Effector CD4-positive, alpha-beta T cell (primary cell): ENCODE results near the gene SLC39A13.

ENCODE experiments used
- DNase-seq: peaks from one replicate; pipeline ENCODE4 v3.0.0-alpha.2; 2020

The SLC39A13 gene

DNA sequence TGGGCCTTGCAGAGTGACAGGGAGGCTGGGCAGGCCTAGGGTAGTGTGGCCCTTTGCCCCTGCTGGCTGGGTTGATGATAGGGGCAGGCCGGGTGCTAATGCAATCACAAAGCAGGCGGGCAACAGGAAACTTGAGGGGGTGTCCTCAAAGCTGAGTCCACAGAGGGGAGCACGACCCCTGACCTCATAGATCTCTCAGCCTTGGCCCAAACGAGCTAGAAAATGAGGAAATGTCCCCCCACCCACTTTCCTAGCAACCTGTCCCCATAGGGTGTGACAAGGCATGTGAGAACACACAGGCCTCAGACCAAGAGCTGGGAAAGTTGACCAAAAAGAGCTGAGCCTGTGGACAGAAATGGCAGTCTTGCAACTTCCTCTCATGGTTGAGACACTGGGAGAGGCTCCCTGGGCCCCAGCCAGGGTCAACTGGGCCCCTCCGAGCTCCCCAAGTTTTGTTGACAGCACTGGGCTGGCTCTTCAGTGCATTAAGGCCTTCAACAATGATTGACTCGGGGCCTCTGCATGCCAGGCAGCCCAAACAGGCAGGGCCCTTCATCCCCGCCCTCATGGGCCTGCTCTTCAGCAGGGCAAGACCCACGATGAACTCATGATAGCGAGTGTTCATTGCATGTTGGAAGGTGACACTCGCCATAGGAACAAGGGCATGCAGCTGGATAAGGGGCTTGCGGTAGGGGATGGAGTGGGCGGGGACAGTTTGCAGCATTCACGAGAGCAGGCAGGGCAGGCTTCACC lies 20.3 kb upstream of the SLC39A13 start:
- DNase-seq = no peak

DNA sequence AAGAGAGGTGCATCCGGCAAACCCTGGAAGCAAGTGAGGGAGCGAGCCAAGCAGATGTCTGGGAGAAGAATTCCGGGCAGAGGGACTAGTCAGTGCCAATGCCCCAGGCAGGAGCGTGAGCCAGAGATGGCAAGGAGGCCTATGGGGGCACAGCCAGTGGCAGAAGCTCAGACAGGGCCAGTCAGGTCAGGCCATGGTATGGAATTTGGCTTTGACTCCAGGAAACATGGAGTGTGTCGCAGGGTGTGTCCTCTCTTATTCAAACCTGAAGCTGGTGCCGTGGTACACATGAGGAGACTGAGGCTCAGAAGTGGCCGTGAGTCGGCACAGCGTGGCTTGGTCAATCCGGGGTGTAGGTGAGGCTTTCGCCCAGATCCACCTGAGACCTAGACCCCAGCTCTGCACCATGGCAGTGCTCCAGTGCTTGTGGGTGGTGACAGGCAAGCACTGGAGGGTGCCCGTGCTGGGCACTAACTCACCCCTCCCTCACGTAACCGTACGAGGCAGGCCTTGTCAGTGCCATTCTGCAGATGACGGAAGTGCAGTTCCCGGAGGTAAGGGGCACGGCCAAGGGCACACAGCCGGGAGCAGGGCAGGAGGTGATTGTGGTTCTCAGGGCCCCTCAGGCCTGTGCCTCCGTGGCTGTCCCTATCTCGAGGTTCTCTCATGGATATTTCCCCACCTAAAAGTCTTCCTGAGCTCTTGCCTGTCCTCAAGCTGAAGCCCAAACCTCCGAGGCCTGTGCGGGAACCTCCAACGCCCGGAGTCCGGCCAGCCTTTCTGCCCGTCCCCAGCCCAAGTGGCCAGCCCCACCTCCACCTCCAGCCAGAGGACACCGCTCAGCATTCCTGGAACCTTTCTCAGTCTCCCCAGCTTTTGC lies 19.5 kb upstream of the SLC39A13 start:
- DNase-seq = no peak

DNA sequence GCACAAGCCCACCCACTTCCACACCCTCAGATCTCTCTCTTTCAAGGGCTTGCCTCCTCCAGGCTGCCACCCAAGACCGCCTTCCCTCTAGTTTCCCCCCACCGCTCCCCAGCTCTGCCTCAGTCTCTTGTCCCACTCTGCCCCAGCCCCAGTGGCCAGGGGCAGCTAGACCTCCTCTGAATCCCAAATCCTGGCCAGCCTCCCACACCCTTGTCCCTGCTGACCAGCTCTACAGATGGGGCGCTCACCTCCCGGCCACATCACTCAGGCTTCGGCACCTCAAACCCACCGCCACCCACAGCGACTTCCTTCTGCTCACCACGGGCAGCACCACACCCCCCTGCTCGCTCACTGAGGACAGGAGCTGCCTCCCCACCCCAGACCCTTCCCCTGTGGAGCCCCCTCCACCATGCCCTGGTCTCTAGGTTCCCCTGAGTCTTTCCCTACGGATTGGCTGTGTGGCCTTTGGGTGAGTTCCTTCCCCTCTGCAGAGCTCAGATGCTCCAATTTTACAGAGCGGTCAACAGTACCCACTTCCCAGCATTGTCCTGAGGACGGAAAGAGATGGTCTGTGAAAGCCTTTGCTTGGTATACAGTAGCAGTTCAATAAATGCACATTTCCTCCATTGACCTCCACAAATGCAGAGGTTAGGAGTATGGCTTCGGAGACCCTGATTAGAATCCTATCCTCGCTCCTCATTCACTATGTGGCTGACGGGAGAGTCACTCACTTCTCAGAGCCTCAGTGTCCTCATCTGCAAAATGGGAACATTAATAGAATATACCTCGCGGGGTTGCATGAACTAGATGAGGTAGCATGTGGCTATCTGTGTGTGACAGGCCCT lies 18.6 kb upstream of the SLC39A13 start:
- DNase-seq = no peak

DNA sequence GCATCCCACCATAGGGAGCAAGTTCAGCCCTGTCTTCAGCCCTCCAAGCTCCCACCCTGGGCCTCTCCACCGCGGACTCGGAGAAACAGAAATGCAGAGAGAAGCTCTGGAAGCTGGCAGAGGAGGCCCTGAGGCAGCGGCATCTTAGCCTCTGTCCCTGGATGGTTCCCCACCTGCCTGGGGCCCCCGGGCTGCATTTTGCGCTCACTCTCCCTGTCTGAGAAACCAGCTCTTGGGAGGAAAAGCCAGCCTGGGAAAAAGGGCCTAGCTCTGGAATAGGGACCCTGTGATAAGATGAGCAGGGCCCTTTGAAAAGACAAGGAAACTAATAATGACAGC lies 18.0 kb upstream of the SLC39A13 start:
- DNase-seq = no peak

DNA sequence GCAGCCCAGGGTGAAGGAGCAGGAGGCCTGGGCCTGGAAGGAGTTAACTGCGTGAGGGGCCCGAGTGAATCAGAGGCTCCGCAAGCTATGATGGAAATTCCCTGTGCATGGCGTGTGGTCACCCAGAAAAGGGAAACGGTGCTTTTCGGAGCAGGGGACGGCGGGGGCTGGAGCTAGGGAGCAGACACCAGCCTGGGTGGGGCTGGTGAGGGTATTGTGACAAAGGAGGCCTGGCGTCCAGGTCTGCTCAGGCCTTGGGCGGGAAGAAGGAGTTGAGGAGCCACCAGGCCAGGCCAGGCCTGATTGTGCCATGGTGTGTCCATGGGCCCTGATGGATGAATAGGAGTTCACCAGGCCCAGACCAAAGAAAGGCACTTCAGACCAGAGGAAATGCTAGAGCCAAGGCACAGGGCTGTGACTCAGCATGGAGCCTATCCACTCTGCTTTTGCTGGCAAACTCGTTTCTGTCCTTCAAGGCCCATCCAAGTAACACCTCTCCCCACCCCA lies 17.3 kb upstream of the SLC39A13 start:
- DNase-seq = no peak

- DNase-seq = no peak
Observed at GRCh38 chr11:47391711-47392432, 16.5 kb upstream of the SLC39A13 start.

DNA sequence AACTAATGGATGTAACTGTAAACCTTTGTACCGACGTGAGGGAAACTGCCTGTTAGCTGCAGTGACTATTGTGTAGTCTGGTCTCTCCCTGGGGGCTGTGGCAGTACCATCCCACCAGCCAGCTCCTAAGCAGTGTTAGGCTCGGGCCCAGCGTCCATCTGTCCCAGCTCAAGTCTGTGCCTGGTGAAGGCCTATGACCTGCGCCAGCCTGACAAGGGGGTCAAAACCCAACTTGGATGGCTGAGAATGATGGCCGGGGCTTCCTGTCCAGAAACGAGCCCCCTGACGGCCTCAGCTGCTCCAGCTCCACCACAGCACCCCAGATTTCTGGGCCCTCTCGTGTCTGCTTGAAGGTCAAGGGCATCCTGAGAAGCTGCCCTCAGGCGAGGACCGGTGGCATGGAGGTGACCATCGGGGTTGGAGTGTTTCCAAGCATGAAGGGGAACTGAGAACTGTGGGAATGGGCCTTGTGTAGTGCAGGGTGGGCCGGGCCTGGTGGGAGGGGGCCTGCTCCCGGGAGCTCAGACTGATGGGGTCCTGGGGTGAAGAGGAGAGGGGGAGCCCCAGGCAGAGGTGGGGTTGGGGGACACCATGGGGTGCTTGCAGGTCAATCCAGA lies 15.7 kb upstream of the SLC39A13 start:
- DNase-seq = no peak

- no peak for DNase-seq
Observed at GRCh38 chr11:47393163-47394049, 15.0 kb upstream of the SLC39A13 start.

DNA sequence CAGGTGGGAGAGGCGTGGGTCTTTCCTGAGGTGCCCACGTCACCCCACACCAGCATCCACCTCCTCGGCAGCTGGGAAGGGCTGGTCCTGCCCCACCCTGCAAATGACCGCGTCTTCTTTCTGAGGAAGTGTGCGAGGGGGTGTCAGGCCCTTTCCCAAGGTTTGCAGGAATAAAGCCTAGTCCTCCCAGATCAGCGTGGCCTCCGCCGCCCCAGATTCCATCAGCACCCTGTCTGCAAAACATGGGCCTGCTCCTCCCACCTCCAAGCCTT lies 14.4 kb upstream of the SLC39A13 start:
- no peak for DNase-seq

DNA sequence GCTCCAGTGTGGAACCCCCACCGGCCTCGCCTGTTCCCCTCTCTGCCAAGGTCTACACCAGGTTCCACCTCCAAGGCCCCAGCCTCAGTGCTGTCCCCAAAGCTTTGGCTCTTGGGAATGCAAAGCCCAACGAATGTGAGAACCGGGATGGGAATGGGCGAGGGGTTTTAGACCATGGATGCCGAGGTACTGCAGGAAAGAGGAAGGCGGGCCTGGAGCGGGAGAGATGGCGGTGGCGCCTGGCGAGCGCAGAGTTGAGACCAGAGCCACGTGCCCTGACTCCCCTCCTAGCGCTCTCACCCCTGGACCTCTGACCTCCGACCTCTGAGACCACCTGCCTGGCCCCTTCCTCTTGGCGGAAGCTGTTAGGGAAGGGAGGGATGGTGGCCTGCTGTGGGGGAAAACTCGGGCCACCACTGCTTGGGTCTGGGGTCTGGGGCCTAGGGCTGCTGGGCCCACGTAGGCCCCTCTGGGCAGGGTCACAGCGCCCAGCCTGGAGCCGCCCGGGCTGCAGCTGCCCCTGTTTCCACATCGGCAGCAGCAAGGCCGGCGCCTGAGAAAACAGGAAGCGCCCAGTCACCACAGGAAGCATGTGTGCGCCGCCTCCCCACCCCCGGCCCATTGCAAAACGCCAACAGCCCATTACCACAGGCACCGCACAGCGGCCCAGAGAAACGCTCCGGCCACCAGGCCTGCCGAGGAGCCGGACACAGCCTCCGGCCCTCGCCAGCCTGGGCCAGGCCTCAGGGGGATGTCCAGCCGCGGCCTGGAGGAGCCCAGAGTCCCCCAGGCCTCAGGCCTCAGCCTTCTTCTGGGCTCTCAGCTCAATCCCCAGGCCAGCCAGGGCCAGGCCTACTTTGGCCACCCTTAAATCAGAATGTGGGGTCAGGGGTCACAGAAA lies 13.8 kb upstream of the SLC39A13 start:
- peak; percentile 26 for DNase-seq

GRCh38 chr11:47395223-47396048 lies 13.0 kb upstream of the SLC39A13 start:
- no peak for DNase-seq

DNA sequence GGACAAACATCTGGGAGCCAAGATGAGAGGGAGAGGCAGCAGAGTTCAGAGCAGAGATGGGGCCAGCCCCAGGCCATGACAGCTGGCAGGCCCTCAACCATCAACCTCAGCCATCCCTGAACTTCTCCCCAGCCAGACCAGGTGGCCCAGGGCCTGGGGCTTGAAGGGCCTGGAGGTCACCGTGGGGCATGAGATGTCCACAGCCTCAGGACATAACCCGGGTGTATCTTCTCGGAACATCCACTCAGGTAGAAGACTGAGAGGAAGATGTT lies 12.4 kb upstream of the SLC39A13 start:
- DNase-seq = no peak

DNA sequence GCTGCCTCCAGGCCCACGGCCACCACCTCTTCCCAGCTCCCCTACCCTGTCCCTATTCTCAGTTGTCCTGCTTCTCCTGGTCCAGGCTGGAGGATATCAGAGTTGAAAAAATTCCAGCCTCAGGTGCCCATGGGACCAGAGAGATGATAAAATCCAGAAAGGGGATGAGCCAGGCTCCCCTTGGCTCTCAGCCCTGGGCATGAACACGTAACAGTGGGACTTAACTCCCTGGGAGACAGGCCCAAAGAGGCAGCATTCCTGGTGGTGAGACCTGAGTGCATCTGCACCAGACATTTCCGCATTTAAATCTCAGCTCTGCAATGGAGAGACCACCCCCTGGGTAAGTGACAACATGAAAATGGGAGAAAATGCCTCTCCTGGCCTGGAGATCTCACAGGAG lies 10.4 kb upstream of the SLC39A13 start:
- no peak for DNase-seq

GRCh38 chr11:47398551-47398950 lies 9.8 kb upstream of the SLC39A13 start:
- DNase-seq = no peak

GRCh38 chr11:47399860-47400767 lies 8.3 kb upstream of the SLC39A13 start:
- peak; percentile 26 for DNase-seq

GRCh38 chr11:47400768-47401279 lies 7.6 kb upstream of the SLC39A13 start:
- DNase-seq = no peak

GRCh38 chr11:47403135-47403534 lies 5.3 kb upstream of the SLC39A13 start:
- no peak for DNase-seq

- no peak for DNase-seq
Observed at GRCh38 chr11:47403571-47403970, 4.8 kb upstream of the SLC39A13 start.
